ENCODE data around the gene RPS6KB2. TPM values are rescaled to one million over a fixed set of nuclear protein-coding genes. Genes with fewer than 3 reads are reported as not detected.

Gene RPS6KB2
- total and polyA plus RNA-seq, 2 of the 4 experiments (the other 2 are of a cell fraction), result 50.7 to 58.4 TPM

DNA sequence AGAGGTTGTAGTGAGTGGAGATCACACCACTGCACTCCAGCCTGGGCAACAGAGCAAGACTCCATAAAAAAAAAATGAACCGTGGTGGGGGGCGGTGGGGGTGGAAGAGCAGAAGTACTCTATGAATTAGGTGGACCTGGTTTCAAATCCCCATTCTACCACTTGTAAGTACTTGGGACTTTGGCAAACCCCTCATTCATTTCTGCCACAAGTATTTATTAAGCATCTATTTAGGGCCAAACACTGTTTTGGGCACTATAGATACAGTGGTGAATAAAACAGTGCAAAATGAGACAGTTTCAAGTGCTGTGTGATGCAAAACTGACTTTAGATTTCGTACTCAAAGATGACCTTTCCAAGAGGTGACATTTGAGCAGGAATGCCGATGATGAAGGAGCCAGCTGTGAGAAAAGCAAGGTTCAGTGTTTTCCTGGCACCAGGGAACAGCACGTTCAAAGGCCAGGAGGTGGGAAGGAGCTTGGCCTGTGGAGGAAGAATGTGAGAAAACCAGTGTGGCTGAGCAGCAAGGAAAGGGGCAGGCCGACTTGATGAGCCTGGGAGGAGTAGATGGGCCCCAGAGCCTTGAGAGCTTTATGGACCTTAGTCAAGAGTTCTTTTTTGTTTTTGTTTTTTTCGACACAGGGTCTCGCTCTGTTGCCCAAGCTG, 42.2 kb downstream of the RPS6KB2 start:
- peaks cover 2% of the 10 kb centered on the region; the same call in 1 of the 2 replicates for H3K36me3 ChIP-seq (ENCODE audit: control insufficient read depth, insufficient read depth, low read length)
- BruUV-seq (replicated peaks), result no TSS peak
- H2AFZ ChIP-seq (replicated peaks; ENCODE audit: low read length, poor library complexity), result no peak overlapping the region
- H4K91ac ChIP-seq (ENCODE audit: insufficient read depth, low read depth, low read length), result no peak overlapping the region
- H3K56ac ChIP-seq (ENCODE audit: extremely low read depth, insufficient read depth, low read length), result no peak overlapping the region
- H3K18ac ChIP-seq (ENCODE audit: low read depth, low read length), result no peak overlapping the region
- H4K20me1 ChIP-seq (ENCODE audit: insufficient read depth, low read length), result no peaks in the 10 kb centered on the region
- WGBS, 2 experiments (ENCODE audit: extremely low coverage in 2 of 2, insufficient read length in 1 of 2), result 62% methylated on average over 3 of the region's 8 CpGs; no CpG with 5 or more reads in 1 of the 2 experiments
- no peak overlapping the region for H3K27ac ChIP-seq (ENCODE audit: insufficient read depth, low read length)
- no peak overlapping the region for H3K23ac ChIP-seq (ENCODE audit: low read depth, low read length)
- DNase-seq (no peak), ATAC-seq (ENCODE audit: low read depth) (no peak)
- H2AK5ac ChIP-seq (ENCODE audit: low read depth, low read length), result no peak overlapping the region
- in situ Hi-C loops (cut with MboI; ENCODE audit: low sequenced_read_pairs), result no loop called here
- dilution Hi-C loops (cut with HindIII; ENCODE audit: low sequenced_read_pairs, unreplicated experiment), result no loop called here
- H2BK120ac ChIP-seq (ENCODE audit: low read depth, low read length), result no peak overlapping the region
- H3K9me3 ChIP-seq (ENCODE audit: control insufficient read depth, insufficient read depth, low read length), result no peaks in the 10 kb centered on the region
- no peak overlapping the region; a peak in 1 of 4 replicates for H4K8ac ChIP-seq (ENCODE audit: low read depth in 2 of 2, low read length in 2 of 2)
- no peak overlapping the region for H3K9ac ChIP-seq (ENCODE audit: low read depth, low read length)
- H2BK15ac ChIP-seq (ENCODE audit: low read depth, low read length), result no peak overlapping the region
- H2BK20ac ChIP-seq (ENCODE audit: low read depth, low read length), result no peak overlapping the region
- H3K4me3 ChIP-seq (ENCODE audit: insufficient read depth, low read depth, low read length), result no peak overlapping the region
- H3K79me1 ChIP-seq (ENCODE audit: low read depth in 1 of 2, low read length in 2 of 2), result peaks cover 0 to 11% of the 10 kb centered on the region in 2 experiments; a peak in 2 of 4 replicates
- ChIA-PET CTCF (no interaction called here), POLR2A (ENCODE audit: unreplicated experiment) (interaction anchor here (1.3 kb wide), 1 partner anchor 69 kb away, joined by 4 read pairs; the partner anchor contains the start of gene PPP1CA)
- no peak for TF ChIP-seq MXI1 (IDR thresholded peaks at IDR 0.05; ENCODE audit: borderline replicate concordance, low read depth, low read length)
- no peak for TF ChIP-seq SMC3 (IDR thresholded peaks at IDR 0.05; ENCODE audit: low read depth, low read length)
- TF ChIP-seq RCOR1 (IDR thresholded peaks at IDR 0.05; ENCODE audit: insufficient replicate concordance, low read length), result no peak
- no peak for TF ChIP-seq RAD21 (IDR thresholded peaks at IDR 0.05; ENCODE audit: low read length)
- no peak for TF ChIP-seq POLR2A (IDR thresholded peaks at IDR 0.05; ENCODE audit: low read depth, low read length)
- TF ChIP-seq CEBPB (IDR thresholded peaks at IDR 0.05; ENCODE audit: low read depth, low read length), result no peak
- TF ChIP-seq MAFK (IDR thresholded peaks at IDR 0.05; ENCODE audit: low read depth, low read length), result no peak
- no peak for TF ChIP-seq CTCF (conservative IDR thresholded peaks at IDR 0.05; ENCODE audit: low read depth, low read length)
- no peak overlapping the region for H3K4me2 ChIP-seq (ENCODE audit: low read depth, low read length)
- H2AK9ac ChIP-seq (replicated peaks; ENCODE audit: low read depth, low read length, poor library complexity), result no peak overlapping the region
- peaks cover 3% of the 10 kb centered on the region for H3K27me3 ChIP-seq (ENCODE audit: control insufficient read depth, insufficient read depth, low read length)
- H3K4me1 ChIP-seq (ENCODE audit: control insufficient read depth, insufficient read depth, low read length), result peaks cover 4% of the 10 kb centered on the region
- H4K5ac ChIP-seq (ENCODE audit: low read depth, low read length), result no peak overlapping the region
- intact Hi-C loops (cut with micrococcal nuclease), result no loop called here
- no peak overlapping the region for H3K14ac ChIP-seq (replicated peaks; ENCODE audit: low read depth, low read length)
- H3K4ac ChIP-seq (ENCODE audit: low read depth, low read length), result no peak overlapping the region
- no peak overlapping the region for H2BK5ac ChIP-seq (ENCODE audit: low read depth, low read length, poor library complexity, severe bottlenecking)
- H3K9me1 ChIP-seq (ENCODE audit: insufficient read depth, low read length), result peaks cover 3% of the 10 kb centered on the region; the same call in 1 of the 2 replicates
